A549 (cell line): ENCODE measurements around the gene ARID5A. TPM values are rescaled to one million over a fixed set of nuclear protein-coding genes. Genes with fewer than 3 reads are reported as not detected.

Experiments used
- ATAC-seq, 2 experiments: fragments of 200-7000 bp in 1 of 2; fragments of >200 bp in 1 of 2; cut with Nextera tagmentation in 1 of 2; cut with Tn5 transposase in 1 of 2; 3 replicates each; pipeline versions ENCODE4 v1.8.0 to v1.9.1; 2018 to 2020; ENCODE audit warnings: mild to moderate bottlenecking in 1 of 2, moderate library complexity in 1 of 2
- CTCF ChIA-PET: fragments of 300-600 bp; sonication (Branson Sonifier 250); formaldehyde crosslinking; extraction: SDS; loops from one replicate; lab custom pipeline; 2021; ENCODE audit warnings: antibody characterized with exemption, inconsistent platforms; lab: Yijun Ruan, JAX
- POLR2A ChIA-PET: fragments of 350-600 bp; formaldehyde crosslinking; extraction: SDS; loops from one replicate; lab custom pipeline; 2021; ENCODE audit warnings: antibody characterized with exemption, inconsistent platforms; lab: Yijun Ruan, JAX
- DNase-seq, 2 experiments: peaks; one replicate each; pipeline versions ENCODE4 v3.0.0 to v3.0.0-alpha.2; 2011 to 2016; ENCODE audit warnings: low read depth in 1 of 2, low spot score in 1 of 2
- FAIRE-seq: peaks from 2 replicates; lab custom pipeline; 2011; peaks lifted over from hg19 to GRCh38; lab: Jason Lieb, UNC
- H3K27ac ChIP-seq, 2 experiments: fragments of >200 bp; sonication (Bioruptor Twin); formaldehyde crosslinking; 3 replicates each; pipeline ENCODE4 v1.5.1; 2016 to 2017
- H3K4me1 ChIP-seq: fragments of >200 bp; sonication (Bioruptor Twin); formaldehyde crosslinking; 3 replicates; pipeline ENCODE4 v1.6.1; 2016
- H3K4me2 ChIP-seq: fragments of >200 bp; sonication (Bioruptor Twin); formaldehyde crosslinking; 3 replicates; pipeline ENCODE4 v1.6.1; 2016
- H3K4me3 ChIP-seq: fragments of >200 bp; sonication (Bioruptor Twin); formaldehyde crosslinking; 3 replicates; pipeline ENCODE4 v1.5.1; 2016
- H3K9me3 ChIP-seq: fragments of >200 bp; sonication (Bioruptor Twin); formaldehyde crosslinking; 3 replicates; pipeline ENCODE4 v1.6.1; 2016
- BCL3 ChIP-seq: fragments of >200 bp; sonication (Bioruptor Twin); formaldehyde crosslinking; IDR thresholded peaks from 3 replicates; pipeline ENCODE4 v1.6.1; 2016
- BHLHE40 ChIP-seq: IDR thresholded peaks from 2 replicates; pipeline ENCODE4 v1.6.1; 2012; ENCODE audit warnings: low read depth, low read length, inconsistent platforms
- CBX2 ChIP-seq: fragments of 200-600 bp; sonication (generic); IDR thresholded peaks from 2 replicates; pipeline ENCODE4 v1.6.1; 2016; ENCODE audit warnings: low read depth, mild to moderate bottlenecking, borderline replicate concordance
- CBX8 ChIP-seq: fragments of 200-600 bp; sonication (generic); IDR thresholded peaks from 2 replicates; pipeline ENCODE4 v1.6.1; 2016
- CHD4 ChIP-seq: fragments of 200-600 bp; sonication (generic); IDR thresholded peaks from 2 replicates; pipeline ENCODE4 v1.6.1; 2016; ENCODE audit warnings: antibody characterized with exemption, mild to moderate bottlenecking, borderline replicate concordance
- EHMT2 ChIP-seq: fragments of 200-600 bp; sonication (generic); IDR thresholded peaks from 2 replicates; pipeline ENCODE4 v1.6.1; 2016; ENCODE audit warnings: antibody characterized with exemption, low read depth, mild to moderate bottlenecking, moderate library complexity
- FOSB ChIP-seq: fragments of 250-450 bp; sonication (Bioruptor Pico); IDR thresholded peaks from 2 replicates; pipeline ENCODE4 v1.5.0; 2020; ENCODE audit warnings: mild to moderate bottlenecking, moderate library complexity
- HDAC2 ChIP-seq: fragments of 200-600 bp; sonication (generic); IDR thresholded peaks from 2 replicates; pipeline ENCODE4 v1.6.1; 2016
- HOXB13 ChIP-seq: fragments of 250-450 bp; sonication (Bioruptor Pico); IDR thresholded peaks from 2 replicates; pipeline ENCODE4 v1.5.0; 2020; ENCODE audit warnings: low read depth, mild to moderate bottlenecking, moderate library complexity
- HOXB5 ChIP-seq: fragments of 250-450 bp; sonication (Bioruptor Pico); IDR thresholded peaks from 2 replicates; pipeline ENCODE4 v1.5.0; 2020; ENCODE audit warnings: mild to moderate bottlenecking, moderate library complexity
- KDM1A ChIP-seq: fragments of 200-600 bp; sonication (generic); IDR thresholded peaks from 2 replicates; pipeline ENCODE4 v1.6.1; 2016; ENCODE audit warnings: low read depth, mild to moderate bottlenecking
- MAFK ChIP-seq: fragments of 450-650 bp; IDR thresholded peaks from 2 replicates; pipeline ENCODE4 v1.6.1; 2014; ENCODE audit not compliant: partially characterized antibody
- MAZ ChIP-seq: fragments of 150-350 bp; IDR thresholded peaks from 2 replicates; pipeline ENCODE4 v1.6.1; 2014; ENCODE audit warnings: antibody characterized with exemption, low read depth, low read length, borderline replicate concordance
- MYC ChIP-seq: IDR thresholded peaks from 2 replicates; pipeline ENCODE4 v1.6.1; 2012; ENCODE audit warnings: mild to moderate bottlenecking, inconsistent platforms, low read length, improper control_type of control experiment, borderline replicate concordance
- NR3C1 ChIP-seq: fragments of >200 bp; sonication (Bioruptor Twin); formaldehyde crosslinking; IDR thresholded peaks from 3 replicates; pipeline ENCODE4 v1.6.1; 2017
- RAD21 ChIP-seq, 2 experiments: fragments of >200 bp in 1 of 2; sonication (Bioruptor Twin) in 1 of 2; formaldehyde crosslinking in 1 of 2; IDR thresholded peaks in 1 of 2; conservative IDR thresholded peaks in 1 of 2; 2 replicates in 1 of 2; 3 replicates in 1 of 2; pipeline ENCODE4 v1.6.1; 2012 to 2018; ENCODE audit warnings: inconsistent platforms in 1 of 2
- RNF2 ChIP-seq: fragments of 200-600 bp; sonication (generic); IDR thresholded peaks from 2 replicates; pipeline ENCODE4 v1.6.1; 2016; ENCODE audit warnings: low read depth, mild to moderate bottlenecking, antibody characterized with exemption, moderate library complexity, borderline replicate concordance
- SMC3 ChIP-seq: fragments of >200 bp; sonication (Bioruptor Twin); formaldehyde crosslinking; IDR thresholded peaks from 3 replicates; pipeline ENCODE4 v1.6.1; 2018; ENCODE audit warnings: inconsistent platforms
- TP53 ChIP-seq: fragments of 250-450 bp; sonication (Bioruptor Pico); IDR thresholded peaks from 2 replicates; pipeline ENCODE4 v1.5.0; 2021; ENCODE audit warnings: mild to moderate bottlenecking, moderate library complexity
- ZFP36 ChIP-seq: fragments of 450-650 bp; IDR thresholded peaks from 2 replicates; pipeline ENCODE4 v1.6.1; 2014; ENCODE audit warnings: borderline replicate concordance; ENCODE audit not compliant: partially characterized antibody
- ZNF302 ChIP-seq: fragments of 250-450 bp; sonication (Bioruptor Pico); IDR thresholded peaks from 2 replicates; pipeline ENCODE4 v1.9.0; 2021; ENCODE audit warnings: inconsistent platforms, mild to moderate bottlenecking, moderate library complexity
- ZSCAN20 ChIP-seq: fragments of 250-450 bp; sonication (Bioruptor Pico); IDR thresholded peaks from 2 replicates; pipeline ENCODE4 v1.8.0; 2022; ENCODE audit warnings: mild to moderate bottlenecking, moderate library complexity
- WGBS: methylation state at CpG from one replicate; pipeline ENCODE4 v1.1.6; 2017; ENCODE audit errors: missing lambda C conversion rate; 5-methylcytosine and 5-hydroxymethylcytosine counted together
- polyA plus RNA-seq, 4 experiments: library from polyadenylated mRNA; depleted of rRNA in 3 of 4; stranded (reverse); fragments of >200 nt; fragmentation: RNase III in 1 of 4; extraction: RNeasy Plus Mini Kit Qiagen cat#74134 plus additional on column Dnase treatment in 1 of 4; gene quantifications; 2 replicates in 3 of 4; 3 replicates in 1 of 4; pipeline ENCODE4 v1.2.3, GENCODE V29; 2011 to 2017
- TF ChIP-seq, protein P1 (sequence below): fragments of >200 bp; sonication (Bioruptor Twin); formaldehyde crosslinking; IDR thresholded peaks from 3 replicates; pipeline ENCODE4 v1.5.1; 2016
- TF ChIP-seq, protein P2 (sequence below): fragments of 450-650 bp; IDR thresholded peaks from 2 replicates; pipeline ENCODE4 v1.6.1; 2014; ENCODE audit warnings: antibody characterized with exemption
- TF ChIP-seq, protein P3 (sequence below): IDR thresholded peaks from 2 replicates; pipeline ENCODE4 v1.6.1; 2012

Gene ARID5A
- polyA plus RNA-seq, 2 of the 4 experiments (the other 2 are of a cell fraction): 1.2 to 4.4 TPM

DNA sequence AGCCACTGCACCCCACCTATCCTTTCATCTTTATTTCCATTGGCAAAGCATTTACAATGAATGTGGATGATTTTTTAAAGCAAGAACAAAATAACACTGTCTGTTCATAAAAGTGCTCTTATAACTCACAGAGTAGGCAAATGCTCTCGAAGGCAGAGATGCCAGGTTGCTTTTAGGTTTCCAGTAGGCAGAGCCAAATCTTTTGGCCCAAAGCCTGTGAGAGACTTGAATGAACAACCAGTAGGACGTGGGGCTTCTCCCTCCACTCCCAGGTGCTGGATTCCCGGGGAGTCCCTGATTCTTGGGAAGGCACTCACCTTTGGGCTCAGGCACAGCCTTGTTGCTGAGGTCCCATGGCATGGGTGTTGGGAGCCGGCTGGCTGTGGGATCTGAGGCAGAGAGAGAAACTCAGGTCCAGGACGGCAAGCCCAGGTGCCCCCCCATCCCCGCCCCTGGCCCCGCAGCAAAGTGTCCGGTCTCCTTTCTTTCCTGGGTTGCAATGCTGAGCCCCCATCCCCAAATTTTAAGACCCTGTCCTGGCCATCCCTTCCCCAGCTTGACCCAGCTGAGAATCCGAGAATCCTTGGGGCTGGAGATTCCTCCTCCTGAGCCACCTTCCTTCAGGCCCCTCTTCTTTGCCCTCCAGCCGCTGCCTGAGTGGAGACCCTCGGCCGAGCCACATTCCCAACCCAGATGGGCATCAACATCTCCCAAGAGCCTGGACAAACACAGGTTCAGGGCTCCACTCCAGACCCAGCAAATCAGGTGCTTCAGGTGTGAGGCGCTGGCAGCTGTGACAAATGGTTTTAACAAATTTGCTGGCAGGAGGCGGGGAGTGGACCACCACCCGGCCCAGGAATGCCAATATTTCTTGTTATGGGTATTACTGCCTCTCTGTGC lies 37.2 kb upstream of the ARID5A start:
- WGBS: 72% methylated on average over 13 of the region's 15 CpGs
- TF ChIP-seq CHD4: no peak
- no peak for TF ChIP-seq TP53
- TF ChIP-seq RAD21 (conservative IDR thresholded peaks at IDR 0.05 in 1 of 2, IDR thresholded peaks at IDR 0.05 in 1 of 2): no peak
- H3K27ac ChIP-seq: no peak overlapping the region
- POLR2A ChIA-PET: no interaction called here
- no peak for DNase-seq
- CTCF ChIA-PET: interaction anchor here (1.5 to 1.7 kb wide), 2 partner anchors 10 kb away, joined by 4 to 10 read pairs; no protein-coding TSS in a partner anchor
- no peaks in the 10 kb centered on the region for H3K9me3 ChIP-seq
- H3K4me1 ChIP-seq: peaks cover 4% of the 10 kb centered on the region; the same call in 2 of the 3 replicates
- ATAC-seq: no peak
- H3K4me2 ChIP-seq: no peak overlapping the region
- FAIRE-seq: no peak
- H3K4me3 ChIP-seq: no peak overlapping the region

DNA sequence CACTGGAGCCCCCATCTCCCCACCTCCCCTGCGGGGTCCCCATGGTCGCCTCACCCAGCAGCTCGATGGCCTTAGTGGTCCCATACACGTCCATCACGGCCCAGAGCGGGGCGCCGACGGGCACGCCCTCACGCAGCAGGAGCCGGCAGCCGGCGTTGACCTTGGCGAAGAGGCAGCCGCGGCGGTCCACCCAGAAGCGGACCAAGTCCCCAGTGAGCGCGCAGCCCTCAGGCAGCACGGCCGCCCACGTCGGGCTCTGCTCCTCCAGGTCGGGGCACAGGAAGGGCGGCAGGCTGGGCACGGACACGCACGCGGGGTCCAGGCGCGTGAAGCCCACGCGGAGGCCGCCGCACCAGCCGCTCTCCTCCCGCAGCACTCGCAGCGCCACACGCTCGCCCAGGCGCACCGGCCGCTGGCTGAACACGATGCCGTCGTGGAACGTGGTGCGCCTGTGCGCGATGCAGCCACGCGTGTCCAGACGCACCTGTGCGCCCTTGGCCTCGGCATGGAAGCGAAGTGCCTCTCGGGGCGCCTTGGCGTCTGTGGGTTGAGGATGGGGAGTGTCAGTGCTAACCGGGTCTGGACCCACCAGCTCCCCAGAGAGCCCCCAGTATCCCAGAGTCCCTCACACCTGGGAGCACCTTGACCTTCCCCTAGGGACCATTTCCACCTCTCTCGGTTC lies 36.0 kb upstream of the ARID5A start:
- ChIA-PET POLR2A (no interaction called here), CTCF (interaction anchor here (1.5 kb wide), 1 partner anchor 8 kb away, joined by 4 read pairs; no protein-coding TSS in a partner anchor)
- Histone ChIP-seq H3K9me3 (no peaks in the 10 kb centered on the region), H3K4me1 (peaks cover 13% of the 10 kb centered on the region), H3K4me2 (no peak overlapping the region), H3K27ac (no peak overlapping the region), H3K4me3 (no peak overlapping the region)
- 92% methylated on average over 21 of the region's 64 CpGs for WGBS
- DNase-seq (no peak), FAIRE-seq (no peak), ATAC-seq (no peak)
- TF ChIP-seq FOSB (CRISPR knock-in tag) (no peak), CHD4 (no peak), TP53 (no peak), ZFP36 (no peak), BHLHE40 (no peak), HOXB5 (CRISPR knock-in tag) (no peak), MYC (no peak), MAFK (no peak), RNF2 (no peak), SMC3 (no peak)
- TF ChIP-seq, all 56 proteins: peak for 0

DNA sequence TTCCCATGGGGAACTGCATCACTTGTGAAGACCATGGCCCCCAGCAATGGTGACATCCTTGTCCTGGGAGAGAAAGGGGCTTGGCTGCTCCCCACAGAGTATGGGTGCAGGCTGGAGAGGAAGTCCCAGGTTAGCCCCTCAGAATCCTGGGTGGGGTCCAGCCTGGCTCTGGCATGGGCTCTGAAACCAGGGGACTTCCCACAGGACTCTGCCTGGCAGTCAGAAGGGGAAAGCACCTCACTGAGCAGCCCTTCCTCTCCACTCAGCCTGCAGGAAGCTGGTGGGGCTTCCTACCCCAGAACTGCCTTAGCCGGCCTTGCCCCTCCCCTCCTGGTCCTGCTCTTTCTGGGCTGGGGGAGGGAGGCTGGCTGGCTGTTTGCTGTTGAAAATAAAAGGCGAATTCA lies 35.1 kb upstream of the ARID5A start:
- Histone ChIP-seq H3K9me3 (no peaks in the 10 kb centered on the region), H3K4me3 (no peak overlapping the region)
- WGBS: 73% methylated on average over 2 of the region's 2 CpGs
- POLR2A ChIA-PET: no interaction called here
- CTCF ChIA-PET: interaction anchor here (1.5 kb wide), 1 partner anchor 8 kb away, joined by 4 read pairs; no protein-coding TSS in a partner anchor
- no peak for DNase-seq
- TF ChIP-seq CBX2: no peak
- no peak for TF ChIP-seq NR3C1
- TF ChIP-seq, protein P1, sequence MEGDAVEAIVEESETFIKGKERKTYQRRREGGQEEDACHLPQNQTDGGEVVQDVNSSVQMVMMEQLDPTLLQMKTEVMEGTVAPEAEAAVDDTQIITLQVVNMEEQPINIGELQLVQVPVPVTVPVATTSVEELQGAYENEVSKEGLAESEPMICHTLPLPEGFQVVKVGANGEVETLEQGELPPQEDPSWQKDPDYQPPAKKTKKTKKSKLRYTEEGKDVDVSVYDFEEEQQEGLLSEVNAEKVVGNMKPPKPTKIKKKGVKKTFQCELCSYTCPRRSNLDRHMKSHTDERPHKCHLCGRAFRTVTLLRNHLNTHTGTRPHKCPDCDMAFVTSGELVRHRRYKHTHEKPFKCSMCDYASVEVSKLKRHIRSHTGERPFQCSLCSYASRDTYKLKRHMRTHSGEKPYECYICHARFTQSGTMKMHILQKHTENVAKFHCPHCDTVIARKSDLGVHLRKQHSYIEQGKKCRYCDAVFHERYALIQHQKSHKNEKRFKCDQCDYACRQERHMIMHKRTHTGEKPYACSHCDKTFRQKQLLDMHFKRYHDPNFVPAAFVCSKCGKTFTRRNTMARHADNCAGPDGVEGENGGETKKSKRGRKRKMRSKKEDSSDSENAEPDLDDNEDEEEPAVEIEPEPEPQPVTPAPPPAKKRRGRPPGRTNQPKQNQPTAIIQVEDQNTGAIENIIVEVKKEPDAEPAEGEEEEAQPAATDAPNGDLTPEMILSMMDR: no peak
- TF ChIP-seq, protein P2, sequence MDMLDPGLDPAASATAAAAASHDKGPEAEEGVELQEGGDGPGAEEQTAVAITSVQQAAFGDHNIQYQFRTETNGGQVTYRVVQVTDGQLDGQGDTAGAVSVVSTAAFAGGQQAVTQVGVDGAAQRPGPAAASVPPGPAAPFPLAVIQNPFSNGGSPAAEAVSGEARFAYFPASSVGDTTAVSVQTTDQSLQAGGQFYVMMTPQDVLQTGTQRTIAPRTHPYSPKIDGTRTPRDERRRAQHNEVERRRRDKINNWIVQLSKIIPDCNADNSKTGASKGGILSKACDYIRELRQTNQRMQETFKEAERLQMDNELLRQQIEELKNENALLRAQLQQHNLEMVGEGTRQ: no peak
- TF ChIP-seq ZNF302 (CRISPR knock-in tag): no peak
- TF ChIP-seq EHMT2: no peak
- no peak for TF ChIP-seq BCL3
- no peak for TF ChIP-seq MAFK
- TF ChIP-seq ZSCAN20 (CRISPR knock-in tag): no peak
- TF ChIP-seq, protein P3, sequence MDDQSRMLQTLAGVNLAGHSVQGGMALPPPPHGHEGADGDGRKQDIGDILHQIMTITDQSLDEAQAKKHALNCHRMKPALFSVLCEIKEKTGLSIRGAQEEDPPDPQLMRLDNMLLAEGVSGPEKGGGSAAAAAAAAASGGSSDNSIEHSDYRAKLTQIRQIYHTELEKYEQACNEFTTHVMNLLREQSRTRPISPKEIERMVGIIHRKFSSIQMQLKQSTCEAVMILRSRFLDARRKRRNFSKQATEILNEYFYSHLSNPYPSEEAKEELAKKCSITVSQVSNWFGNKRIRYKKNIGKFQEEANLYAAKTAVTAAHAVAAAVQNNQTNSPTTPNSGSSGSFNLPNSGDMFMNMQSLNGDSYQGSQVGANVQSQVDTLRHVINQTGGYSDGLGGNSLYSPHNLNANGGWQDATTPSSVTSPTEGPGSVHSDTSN: no peak
- TF ChIP-seq CBX8: no peak
- no peak for TF ChIP-seq RAD21 (conservative IDR thresholded peaks at IDR 0.05 in 1 of 2, IDR thresholded peaks at IDR 0.05 in 1 of 2)
- TF ChIP-seq KDM1A: no peak
- no peak for TF ChIP-seq HOXB13 (CRISPR knock-in tag)
- TF ChIP-seq RNF2: no peak
- no peak for TF ChIP-seq MAZ
- no peak for TF ChIP-seq HDAC2
- TF ChIP-seq BHLHE40: no peak
- TF ChIP-seq, all 56 proteins: peak for 0
- peaks cover 23% of the 10 kb centered on the region for H3K4me1 ChIP-seq
- FAIRE-seq (no peak), ATAC-seq (no peak)
- peak overlapping the region in 1 of 2 experiments; percentile 12; a peak in 2 of 6 replicates for H3K27ac ChIP-seq
- no peak overlapping the region for H3K4me2 ChIP-seq
